GM19467 (cell line): ENCODE results near the gene SHD.
A peak's percentile ranks its signal among the peaks of the same experiment; 100 is the strongest.
"Not testable (repeated sequence)": the region's sequence is repeated elsewhere in the genome, so short reads cannot be mapped to it uniquely, and the experiment has no call there.

Source experiments
- ATAC-seq: cut with Tn5 transposase; IDR thresholded peaks from one replicate; pipeline ENCODE4 v1.9.1; 2021; ENCODE audit warnings: mild to moderate bottlenecking, moderate library complexity; ENCODE audit not compliant: unreplicated experiment

The SHD gene

GRCh38 chr19:4278419-4279266, at the start of gene SHD:
SHD (plus strand) TSS chr19:4279266; CDS start chr19:4280064, 798 bp downstream.
- ATAC-seq: no peak

- not testable (repeated sequence) for ATAC-seq
Observed at GRCh38 chr19:4230237-4230636, 48.8 kb upstream of the SHD start.

- not testable (repeated sequence) for ATAC-seq
Observed at GRCh38 chr19:4231521-4231920, 47.5 kb upstream of the SHD start.

- ATAC-seq: not testable (repeated sequence)
Observed at GRCh38 chr19:4232139-4232538, 46.9 kb upstream of the SHD start.

GRCh38 chr19:4232614-4233281, 46.3 kb upstream of the SHD start:
- no peak for ATAC-seq

GRCh38 chr19:4233282-4233853, 45.7 kb upstream of the SHD start:
- no peak for ATAC-seq

GRCh38 chr19:4234142-4234861, 44.8 kb upstream of the SHD start:
- no peak for ATAC-seq

- no peak for ATAC-seq
Observed at GRCh38 chr19:4234862-4235201, 44.2 kb upstream of the SHD start.

- not testable (repeated sequence) for ATAC-seq
Observed at GRCh38 chr19:4237510-4237909, 41.6 kb upstream of the SHD start.

GRCh38 chr19:4238831-4239230, 40.2 kb upstream of the SHD start:
- no peak for ATAC-seq

GRCh38 chr19:4241824-4242430, 37.1 kb upstream of the SHD start:
- ATAC-seq: no peak

- not testable (repeated sequence) for ATAC-seq
Observed at GRCh38 chr19:4245938-4246337, 33.1 kb upstream of the SHD start.

GRCh38 chr19:4246767-4247593, 32.1 kb upstream of the SHD start, which contains the start of gene YJU2:
YJU2 (plus strand) TSS chr19:4247080; CDS start chr19:4247147, 67 bp downstream.
- peak; percentile 81 for ATAC-seq

- no peak for ATAC-seq
Observed at GRCh38 chr19:4256563-4256962, 22.5 kb upstream of the SHD start.

GRCh38 chr19:4257025-4257424, 22.0 kb upstream of the SHD start:
- ATAC-seq: no peak

GRCh38 chr19:4258181-4258580, 20.9 kb upstream of the SHD start:
- ATAC-seq: no peak

- ATAC-seq: no peak
Observed at GRCh38 chr19:4260613-4261191, 18.4 kb upstream of the SHD start.

GRCh38 chr19:4264812-4265211, 14.3 kb upstream of the SHD start:
- ATAC-seq: no peak

- no peak for ATAC-seq
Observed at GRCh38 chr19:4266253-4267000, 12.6 kb upstream of the SHD start.
